Measurements from ENCODE around the gene PLEKHA7.

DNA sequence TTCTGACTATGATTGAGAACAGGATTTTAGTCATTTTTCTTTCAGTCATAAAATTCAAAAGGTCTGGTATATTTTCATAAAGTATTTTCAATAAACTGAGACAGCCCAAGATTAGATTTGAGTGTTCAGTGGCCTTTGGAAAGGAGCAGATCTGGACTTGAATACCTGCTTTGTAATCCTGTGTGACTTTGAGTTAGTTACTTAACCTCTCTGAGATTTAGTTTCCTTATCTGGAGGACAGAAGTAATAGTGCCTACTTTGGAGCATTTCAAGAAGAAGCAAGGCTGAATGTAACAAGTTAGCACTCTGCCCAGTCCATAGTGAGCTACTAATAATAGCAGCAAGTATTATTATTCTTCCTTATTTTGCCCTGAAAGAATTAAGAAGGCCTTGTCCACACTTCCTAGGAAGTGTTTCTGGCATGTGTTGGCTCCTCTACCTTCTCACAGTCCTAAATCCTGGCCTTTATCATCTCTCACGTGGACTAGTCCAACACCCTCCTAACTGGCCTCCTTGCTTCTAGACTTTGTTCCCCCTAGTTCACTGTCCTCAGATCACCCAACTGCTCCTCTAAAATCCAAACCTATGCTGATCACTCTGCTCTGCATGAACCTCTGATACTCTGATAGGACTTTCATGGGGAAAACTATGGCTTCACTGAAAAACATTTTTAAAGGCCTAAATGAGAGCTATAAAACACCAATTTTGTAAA is 115.8 kb downstream of the PLEKHA7 start:
- TF ChIP-seq, protein P1, sequence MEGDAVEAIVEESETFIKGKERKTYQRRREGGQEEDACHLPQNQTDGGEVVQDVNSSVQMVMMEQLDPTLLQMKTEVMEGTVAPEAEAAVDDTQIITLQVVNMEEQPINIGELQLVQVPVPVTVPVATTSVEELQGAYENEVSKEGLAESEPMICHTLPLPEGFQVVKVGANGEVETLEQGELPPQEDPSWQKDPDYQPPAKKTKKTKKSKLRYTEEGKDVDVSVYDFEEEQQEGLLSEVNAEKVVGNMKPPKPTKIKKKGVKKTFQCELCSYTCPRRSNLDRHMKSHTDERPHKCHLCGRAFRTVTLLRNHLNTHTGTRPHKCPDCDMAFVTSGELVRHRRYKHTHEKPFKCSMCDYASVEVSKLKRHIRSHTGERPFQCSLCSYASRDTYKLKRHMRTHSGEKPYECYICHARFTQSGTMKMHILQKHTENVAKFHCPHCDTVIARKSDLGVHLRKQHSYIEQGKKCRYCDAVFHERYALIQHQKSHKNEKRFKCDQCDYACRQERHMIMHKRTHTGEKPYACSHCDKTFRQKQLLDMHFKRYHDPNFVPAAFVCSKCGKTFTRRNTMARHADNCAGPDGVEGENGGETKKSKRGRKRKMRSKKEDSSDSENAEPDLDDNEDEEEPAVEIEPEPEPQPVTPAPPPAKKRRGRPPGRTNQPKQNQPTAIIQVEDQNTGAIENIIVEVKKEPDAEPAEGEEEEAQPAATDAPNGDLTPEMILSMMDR (IDR thresholded peaks at IDR 0.05) = no peak
- TF ChIP-seq POLR2A (IDR thresholded peaks at IDR 0.05) = no peak
